GM23338 (cell line): ENCODE results near the gene TASP1. TPM values are rescaled to one million over a fixed set of nuclear protein-coding genes. Genes with fewer than 3 reads are reported as not detected.

Source experiments
- ATAC-seq: fragments of 200-7000 bp; cut with Tn5 transposase; 3 replicates; pipeline ENCODE4 v1.9.1; 2020
- DNase-seq: peaks from one replicate; pipeline ENCODE4 v3.0.0-alpha.2; 2015; ENCODE audit warnings: low spot score
- H2AFZ ChIP-seq: fragments of 200-600 bp; sonication (generic); 2 replicates; pipeline ENCODE4 v1.8.0; 2016; ENCODE audit warnings: antibody characterized with exemption, mild to moderate bottlenecking, moderate library complexity
- H3F3A ChIP-seq: fragments of 200-600 bp; sonication (generic); replicated peaks from 2 replicates; pipeline ENCODE4 v1.8.0; 2017; ENCODE audit warnings: antibody characterized with exemption, mixed run types, low read depth
- H3K27ac ChIP-seq: fragments of 200-600 bp; sonication (generic); 2 replicates; pipeline ENCODE4 v1.6.1; 2016; ENCODE audit warnings: low read depth
- H3K27me3 ChIP-seq: fragments of 200-600 bp; sonication (generic); 2 replicates; pipeline ENCODE4 v1.8.0; 2016; ENCODE audit warnings: mild to moderate bottlenecking, mixed run types, moderate library complexity; ENCODE audit not compliant: insufficient read depth
- H3K36me3 ChIP-seq: fragments of 200-600 bp; sonication (generic); 2 replicates; pipeline ENCODE4 v1.8.0; 2016; ENCODE audit warnings: mild to moderate bottlenecking; ENCODE audit not compliant: insufficient read depth
- H3K4me1 ChIP-seq: fragments of 200-600 bp; sonication (generic); 2 replicates; pipeline ENCODE4 v1.8.0; 2016; ENCODE audit warnings: mild to moderate bottlenecking, moderate library complexity; ENCODE audit not compliant: insufficient read depth
- H3K4me2 ChIP-seq: fragments of 200-600 bp; sonication (generic); 2 replicates; pipeline ENCODE4 v1.7.1; 2017; ENCODE audit warnings: mixed run types
- H3K4me3 ChIP-seq: fragments of 200-600 bp; sonication (generic); 2 replicates; pipeline ENCODE4 v1.6.1; 2016; ENCODE audit warnings: mixed run types
- H3K79me2 ChIP-seq: fragments of 200-600 bp; sonication (generic); replicated peaks from 2 replicates; pipeline ENCODE4 v1.8.0; 2017; ENCODE audit warnings: mild to moderate bottlenecking; ENCODE audit not compliant: insufficient read depth
- H3K9me2 ChIP-seq: fragments of 200-600 bp; sonication (generic); 2 replicates; pipeline ENCODE4 v1.8.0; 2017; ENCODE audit not compliant: insufficient read depth
- H4K20me1 ChIP-seq: fragments of 200-600 bp; sonication (generic); replicated peaks from 2 replicates; pipeline ENCODE4 v1.8.0; 2017; ENCODE audit warnings: mild to moderate bottlenecking; ENCODE audit not compliant: insufficient read depth
- H3K27ac Mint-ChIP-seq: 2 replicates; pipeline ENCODE4 v1.8.0; 2020; ENCODE audit warnings: inconsistent platforms, mild to moderate bottlenecking, moderate library complexity, mixed read lengths
- H3K27me3 Mint-ChIP-seq: 3 replicates; pipeline ENCODE4 v1.8.0; 2022; ENCODE audit warnings: low read depth, mild to moderate bottlenecking, moderate library complexity, mixed read lengths, inconsistent platforms; ENCODE audit not compliant: insufficient read depth, poor library complexity
- H3K36me3 Mint-ChIP-seq: 3 replicates; pipeline ENCODE4 v1.8.0; 2021; ENCODE audit warnings: low read depth, mild to moderate bottlenecking, inconsistent platforms, moderate library complexity, mixed read lengths
- H3K4me1 Mint-ChIP-seq: 3 replicates; pipeline ENCODE4 v1.8.0; 2020; ENCODE audit warnings: mild to moderate bottlenecking, inconsistent platforms, mixed read lengths
- H3K4me3 Mint-ChIP-seq: 3 replicates; pipeline ENCODE4 v1.8.0; 2021; ENCODE audit warnings: moderate library complexity, mild to moderate bottlenecking, inconsistent platforms, mixed read lengths
- H3K9me3 Mint-ChIP-seq: 3 replicates; pipeline ENCODE4 v1.8.0; 2020; ENCODE audit warnings: moderate library complexity, mild to moderate bottlenecking, inconsistent platforms, mixed read lengths
- CREB1 ChIP-seq: fragments of 250-450 bp; sonication (Bioruptor Pico); IDR thresholded peaks from 2 replicates; pipeline ENCODE4 v1.5.0; 2020; ENCODE audit warnings: low read depth, mild to moderate bottlenecking, moderate library complexity
- CTCF ChIP-seq, 2 experiments: fragments of 200-600 bp in 1 of 2; sonication (generic) in 1 of 2; conservative IDR thresholded peaks; 2 replicates each; pipeline versions ENCODE4 v1.5.1 to v1.6.1; 2016 to 2017; ENCODE audit warnings: antibody characterized with exemption in 2 of 2, low read depth in 2 of 2, mild to moderate bottlenecking in 2 of 2, moderate library complexity in 1 of 2
- EZH2 ChIP-seq: fragments of 200-600 bp; sonication (generic); IDR thresholded peaks from one replicate; pipeline ENCODE4 v1.8.0; 2017; ENCODE audit warnings: antibody characterized with exemption, mild to moderate bottlenecking, low read depth; ENCODE audit not compliant: unreplicated experiment
- EZH2phosphoT487 ChIP-seq: fragments of 200-600 bp; sonication (generic); IDR thresholded peaks from one replicate; pipeline ENCODE4 v1.8.1; 2018; ENCODE audit warnings: antibody characterized with exemption; ENCODE audit not compliant: unreplicated experiment
- JUNB ChIP-seq: IDR thresholded peaks from one replicate; pipeline ENCODE4 v1.6.1; 2016; ENCODE audit warnings: antibody characterized with exemption; ENCODE audit not compliant: unreplicated experiment
- NANOG ChIP-seq: IDR thresholded peaks from 2 replicates; pipeline ENCODE4 v1.6.1; 2016; ENCODE audit warnings: antibody characterized with exemption, borderline replicate concordance
- POLR2AphosphoS5 ChIP-seq: IDR thresholded peaks from 2 replicates; pipeline ENCODE4 v1.6.1; 2016; ENCODE audit warnings: antibody characterized with exemption, low read depth
- STAT1 ChIP-seq: IDR thresholded peaks from one replicate; pipeline ENCODE4 v1.6.1; 2016; ENCODE audit warnings: antibody characterized with exemption; ENCODE audit not compliant: unreplicated experiment
- ZNF114 ChIP-seq: fragments of 250-450 bp; sonication (Bioruptor Pico); IDR thresholded peaks from 2 replicates; pipeline ENCODE4 v1.5.0; 2020; ENCODE audit warnings: mild to moderate bottlenecking, moderate library complexity
- ZNF331 ChIP-seq: fragments of 250-450 bp; sonication (Bioruptor Pico); IDR thresholded peaks from 2 replicates; pipeline ENCODE4 v1.5.0; 2020; ENCODE audit warnings: low read depth, mild to moderate bottlenecking, moderate library complexity
- polyA plus RNA-seq: library from polyadenylated mRNA; unstranded; fragments of >200 nt; fragmentation: Nextera tagmentation; extraction: Ambion mirVana; gene quantifications from 2 replicates; pipeline ENCODE4 v1.2.1, GENCODE V29; 2016
- total RNA-seq: library from RNA; depleted of rRNA; stranded (reverse); fragments of >200 nt; shearing (Covaris generic); gene quantifications from 2 replicates; pipeline ENCODE4 v1.2.3, GENCODE V29; 2014
- TF ChIP-seq, protein P1 (sequence below): IDR thresholded peaks from 2 replicates; pipeline ENCODE4 v1.6.1; 2016; ENCODE audit warnings: antibody characterized with exemption
- TF ChIP-seq, protein P2 (sequence below): IDR thresholded peaks from one replicate; pipeline ENCODE4 v1.6.1; 2018; ENCODE audit warnings: antibody characterized with exemption; ENCODE audit not compliant: unreplicated experiment
- TF ChIP-seq, protein P3 (sequence below): fragments of 250-450 bp; sonication (Bioruptor Pico); IDR thresholded peaks from 2 replicates; pipeline ENCODE4 v1.5.0; 2020; ENCODE audit warnings: mild to moderate bottlenecking, moderate library complexity

Gene TASP1
- total and polyA plus RNA-seq, 2 experiments from 2014 or later = 9.7 to 9.8 TPM

- H3K36me3 ChIP-seq = no peaks in the 10 kb centered on the region
- no peak for ATAC-seq
- H3K36me3 Mint-ChIP-seq = no peaks in the 10 kb centered on the region
These were observed 49.1 kb upstream of the TASP1 start for GRCh38 chr20:13687815-13688214.

More at GRCh38 chr20:13687815-13688214, 49.1 kb upstream of the TASP1 start:
- no peaks in the 10 kb centered on the region for H3K4me1 Mint-ChIP-seq
- no peak overlapping the region for H3K27ac Mint-ChIP-seq
- Histone ChIP-seq H4K20me1 (no peaks in the 10 kb centered on the region), H3K4me2 (no peak overlapping the region), H3K79me2 (no peaks in the 10 kb centered on the region), H3K4me1 (no peaks in the 10 kb centered on the region), H3K9me2 (no peaks in the 10 kb centered on the region), H3F3A (no peaks in the 10 kb centered on the region), H3K27ac (no peak overlapping the region), H2AFZ (no peak overlapping the region), H3K4me3 (no peak overlapping the region), H3K27me3 (no peaks in the 10 kb centered on the region)
- TF ChIP-seq EZH2phosphoT487 = no peak
- TF ChIP-seq POLR2AphosphoS5 = no peak
- no peak for TF ChIP-seq NANOG
- TF ChIP-seq STAT1 = no peak
- no peak for TF ChIP-seq JUNB
- TF ChIP-seq, protein P1, sequence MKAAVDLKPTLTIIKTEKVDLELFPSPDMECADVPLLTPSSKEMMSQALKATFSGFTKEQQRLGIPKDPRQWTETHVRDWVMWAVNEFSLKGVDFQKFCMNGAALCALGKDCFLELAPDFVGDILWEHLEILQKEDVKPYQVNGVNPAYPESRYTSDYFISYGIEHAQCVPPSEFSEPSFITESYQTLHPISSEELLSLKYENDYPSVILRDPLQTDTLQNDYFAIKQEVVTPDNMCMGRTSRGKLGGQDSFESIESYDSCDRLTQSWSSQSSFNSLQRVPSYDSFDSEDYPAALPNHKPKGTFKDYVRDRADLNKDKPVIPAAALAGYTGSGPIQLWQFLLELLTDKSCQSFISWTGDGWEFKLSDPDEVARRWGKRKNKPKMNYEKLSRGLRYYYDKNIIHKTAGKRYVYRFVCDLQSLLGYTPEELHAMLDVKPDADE = no peak
- no peak for TF ChIP-seq ZNF114 (CRISPR knock-in tag)
- no peak for TF ChIP-seq EZH2
- TF ChIP-seq CTCF (conservative IDR thresholded peaks at IDR 0.05; ENCODE audit: low read depth in 2 of 2) = no peak
- TF ChIP-seq, protein P2, sequence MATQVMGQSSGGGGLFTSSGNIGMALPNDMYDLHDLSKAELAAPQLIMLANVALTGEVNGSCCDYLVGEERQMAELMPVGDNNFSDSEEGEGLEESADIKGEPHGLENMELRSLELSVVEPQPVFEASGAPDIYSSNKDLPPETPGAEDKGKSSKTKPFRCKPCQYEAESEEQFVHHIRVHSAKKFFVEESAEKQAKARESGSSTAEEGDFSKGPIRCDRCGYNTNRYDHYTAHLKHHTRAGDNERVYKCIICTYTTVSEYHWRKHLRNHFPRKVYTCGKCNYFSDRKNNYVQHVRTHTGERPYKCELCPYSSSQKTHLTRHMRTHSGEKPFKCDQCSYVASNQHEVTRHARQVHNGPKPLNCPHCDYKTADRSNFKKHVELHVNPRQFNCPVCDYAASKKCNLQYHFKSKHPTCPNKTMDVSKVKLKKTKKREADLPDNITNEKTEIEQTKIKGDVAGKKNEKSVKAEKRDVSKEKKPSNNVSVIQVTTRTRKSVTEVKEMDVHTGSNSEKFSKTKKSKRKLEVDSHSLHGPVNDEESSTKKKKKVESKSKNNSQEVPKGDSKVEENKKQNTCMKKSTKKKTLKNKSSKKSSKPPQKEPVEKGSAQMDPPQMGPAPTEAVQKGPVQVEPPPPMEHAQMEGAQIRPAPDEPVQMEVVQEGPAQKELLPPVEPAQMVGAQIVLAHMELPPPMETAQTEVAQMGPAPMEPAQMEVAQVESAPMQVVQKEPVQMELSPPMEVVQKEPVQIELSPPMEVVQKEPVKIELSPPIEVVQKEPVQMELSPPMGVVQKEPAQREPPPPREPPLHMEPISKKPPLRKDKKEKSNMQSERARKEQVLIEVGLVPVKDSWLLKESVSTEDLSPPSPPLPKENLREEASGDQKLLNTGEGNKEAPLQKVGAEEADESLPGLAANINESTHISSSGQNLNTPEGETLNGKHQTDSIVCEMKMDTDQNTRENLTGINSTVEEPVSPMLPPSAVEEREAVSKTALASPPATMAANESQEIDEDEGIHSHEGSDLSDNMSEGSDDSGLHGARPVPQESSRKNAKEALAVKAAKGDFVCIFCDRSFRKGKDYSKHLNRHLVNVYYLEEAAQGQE = no peak
- no peak for TF ChIP-seq ZNF331 (CRISPR knock-in tag)
- TF ChIP-seq, protein P3, sequence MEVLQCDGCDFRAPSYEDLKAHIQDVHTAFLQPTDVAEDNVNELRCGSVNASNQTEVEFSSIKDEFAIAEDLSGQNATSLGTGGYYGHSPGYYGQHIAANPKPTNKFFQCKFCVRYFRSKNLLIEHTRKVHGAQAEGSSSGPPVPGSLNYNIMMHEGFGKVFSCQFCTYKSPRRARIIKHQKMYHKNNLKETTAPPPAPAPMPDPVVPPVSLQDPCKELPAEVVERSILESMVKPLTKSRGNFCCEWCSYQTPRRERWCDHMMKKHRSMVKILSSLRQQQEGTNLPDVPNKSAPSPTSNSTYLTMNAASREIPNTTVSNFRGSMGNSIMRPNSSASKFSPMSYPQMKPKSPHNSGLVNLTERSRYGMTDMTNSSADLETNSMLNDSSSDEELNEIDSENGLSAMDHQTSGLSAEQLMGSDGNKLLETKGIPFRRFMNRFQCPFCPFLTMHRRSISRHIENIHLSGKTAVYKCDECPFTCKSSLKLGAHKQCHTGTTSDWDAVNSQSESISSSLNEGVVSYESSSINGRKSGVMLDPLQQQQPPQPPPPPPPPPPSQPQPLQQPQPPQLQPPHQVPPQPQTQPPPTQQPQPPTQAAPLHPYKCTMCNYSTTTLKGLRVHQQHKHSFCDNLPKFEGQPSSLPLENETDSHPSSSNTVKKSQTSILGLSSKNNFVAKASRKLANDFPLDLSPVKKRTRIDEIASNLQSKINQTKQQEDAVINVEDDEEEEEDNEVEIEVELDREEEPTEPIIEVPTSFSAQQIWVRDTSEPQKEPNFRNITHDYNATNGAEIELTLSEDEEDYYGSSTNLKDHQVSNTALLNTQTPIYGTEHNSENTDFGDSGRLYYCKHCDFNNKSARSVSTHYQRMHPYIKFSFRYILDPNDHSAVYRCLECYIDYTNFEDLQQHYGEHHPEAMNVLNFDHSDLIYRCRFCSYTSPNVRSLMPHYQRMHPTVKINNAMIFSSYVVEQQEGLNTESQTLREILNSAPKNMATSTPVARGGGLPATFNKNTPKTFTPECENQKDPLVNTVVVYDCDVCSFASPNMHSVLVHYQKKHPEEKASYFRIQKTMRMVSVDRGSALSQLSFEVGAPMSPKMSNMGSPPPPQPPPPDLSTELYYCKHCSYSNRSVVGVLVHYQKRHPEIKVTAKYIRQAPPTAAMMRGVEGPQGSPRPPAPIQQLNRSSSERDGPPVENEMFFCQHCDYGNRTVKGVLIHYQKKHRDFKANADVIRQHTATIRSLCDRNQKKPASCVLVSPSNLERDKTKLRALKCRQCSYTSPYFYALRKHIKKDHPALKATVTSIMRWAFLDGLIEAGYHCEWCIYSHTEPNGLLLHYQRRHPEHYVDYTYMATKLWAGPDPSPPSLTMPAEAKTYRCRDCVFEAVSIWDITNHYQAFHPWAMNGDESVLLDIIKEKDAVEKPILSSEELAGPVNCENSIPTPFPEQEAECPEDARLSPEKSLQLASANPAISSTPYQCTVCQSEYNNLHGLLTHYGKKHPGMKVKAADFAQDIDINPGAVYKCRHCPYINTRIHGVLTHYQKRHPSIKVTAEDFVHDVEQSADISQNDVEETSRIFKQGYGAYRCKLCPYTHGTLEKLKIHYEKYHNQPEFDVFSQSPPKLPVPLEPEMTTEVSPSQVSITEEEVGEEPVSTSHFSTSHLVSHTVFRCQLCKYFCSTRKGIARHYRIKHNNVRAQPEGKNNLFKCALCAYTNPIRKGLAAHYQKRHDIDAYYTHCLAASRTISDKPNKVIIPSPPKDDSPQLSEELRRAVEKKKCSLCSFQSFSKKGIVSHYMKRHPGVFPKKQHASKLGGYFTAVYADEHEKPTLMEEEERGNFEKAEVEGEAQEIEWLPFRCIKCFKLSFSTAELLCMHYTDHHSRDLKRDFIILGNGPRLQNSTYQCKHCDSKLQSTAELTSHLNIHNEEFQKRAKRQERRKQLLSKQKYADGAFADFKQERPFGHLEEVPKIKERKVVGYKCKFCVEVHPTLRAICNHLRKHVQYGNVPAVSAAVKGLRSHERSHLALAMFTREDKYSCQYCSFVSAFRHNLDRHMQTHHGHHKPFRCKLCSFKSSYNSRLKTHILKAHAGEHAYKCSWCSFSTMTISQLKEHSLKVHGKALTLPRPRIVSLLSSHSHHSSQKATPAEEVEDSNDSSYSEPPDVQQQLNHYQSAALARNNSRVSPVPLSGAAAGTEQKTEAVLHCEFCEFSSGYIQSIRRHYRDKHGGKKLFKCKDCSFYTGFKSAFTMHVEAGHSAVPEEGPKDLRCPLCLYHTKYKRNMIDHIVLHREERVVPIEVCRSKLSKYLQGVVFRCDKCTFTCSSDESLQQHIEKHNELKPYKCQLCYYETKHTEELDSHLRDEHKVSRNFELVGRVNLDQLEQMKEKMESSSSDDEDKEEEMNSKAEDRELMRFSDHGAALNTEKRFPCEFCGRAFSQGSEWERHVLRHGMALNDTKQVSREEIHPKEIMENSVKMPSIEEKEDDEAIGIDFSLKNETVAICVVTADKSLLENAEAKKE (CRISPR knock-in tag) = no peak
- no peak for TF ChIP-seq CREB1 (CRISPR knock-in tag)
- no peak for DNase-seq
- peaks cover 1% of the 10 kb centered on the region for H3K27me3 Mint-ChIP-seq
- no peak overlapping the region for H3K4me3 Mint-ChIP-seq
- no peaks in the 10 kb centered on the region; the same call in 2 of the 3 replicates for H3K9me3 Mint-ChIP-seq
